GM21825 (cell line): ENCODE results near the gene ARID3A.
"Not testable (repeated sequence)": the region's sequence is repeated elsewhere in the genome, so short reads cannot be mapped to it uniquely, and the experiment has no call there.

Experiments
- ATAC-seq: cut with Tn5 transposase; IDR thresholded peaks from one replicate; pipeline ENCODE4 v1.9.1; 2021; ENCODE audit warnings: mild to moderate bottlenecking, moderate library complexity; ENCODE audit not compliant: unreplicated experiment

ARID3A gene

DNA sequence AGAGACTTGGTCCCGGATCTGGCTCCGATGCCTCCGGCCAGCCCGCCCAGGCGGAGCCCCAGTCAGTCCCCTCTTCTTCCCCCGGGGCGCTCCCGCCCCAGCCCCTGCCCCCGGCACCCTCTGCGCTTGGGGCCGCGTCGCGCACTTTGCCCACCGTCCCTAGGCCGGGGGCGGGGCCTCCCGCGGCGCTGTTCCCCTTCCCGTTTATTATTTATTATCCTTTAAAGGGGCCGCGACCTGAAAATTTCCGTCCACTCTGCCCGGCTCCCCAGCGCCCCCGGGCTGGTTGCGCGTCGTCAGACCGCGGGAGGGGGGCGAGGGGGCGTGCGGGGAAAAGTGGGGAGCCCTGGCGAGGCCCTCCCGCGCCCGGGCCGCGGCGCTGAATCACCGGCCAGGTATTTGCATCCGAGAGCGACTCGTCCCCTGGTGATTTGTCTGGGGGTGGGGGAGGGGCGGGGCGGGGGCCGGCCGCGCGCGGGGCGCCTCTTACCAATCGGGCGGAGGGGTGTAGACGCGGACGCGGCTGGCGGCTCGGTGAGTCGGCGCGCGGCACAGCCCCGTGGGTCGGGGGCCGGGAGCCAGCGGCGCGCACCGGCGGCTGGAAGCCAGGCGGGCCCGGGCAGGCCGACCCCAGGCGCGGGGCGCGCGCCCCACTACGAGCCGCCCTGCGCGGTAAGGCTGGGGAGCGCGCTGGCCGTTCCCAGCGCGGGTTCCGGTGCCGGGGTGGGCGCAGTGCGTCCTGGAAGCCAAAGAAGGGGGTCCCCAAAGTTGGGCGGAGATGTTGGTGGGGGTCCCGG is at the start of gene ARID3A:
Gene ARID3A (plus strand): TSS at position 510 of the 797 bp plus-strand sequence. CDS start 3,494 bp downstream, outside the sequence.
- ATAC-seq, result peak; percentile 43

DNA sequence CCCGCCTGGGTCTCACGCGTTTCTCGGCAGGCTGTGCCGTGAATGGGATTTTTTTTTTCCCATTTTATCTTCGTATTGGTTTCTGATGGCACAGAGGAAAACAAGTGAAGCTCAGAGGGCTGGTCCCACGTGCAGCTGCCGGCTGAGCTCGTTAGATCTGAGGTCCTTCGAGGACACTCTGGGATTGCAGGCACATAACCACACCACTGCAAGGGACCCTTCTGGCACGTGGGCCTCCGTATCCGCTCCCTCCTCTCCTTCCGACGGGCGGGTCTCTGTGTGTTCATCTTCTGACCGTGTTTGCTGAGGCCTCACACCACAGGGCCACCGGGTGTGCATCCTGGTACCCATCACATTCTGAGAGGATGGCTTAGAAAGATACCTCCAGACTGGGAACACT is 49.7 kb upstream of the ARID3A start:
- no peak for ATAC-seq

DNA sequence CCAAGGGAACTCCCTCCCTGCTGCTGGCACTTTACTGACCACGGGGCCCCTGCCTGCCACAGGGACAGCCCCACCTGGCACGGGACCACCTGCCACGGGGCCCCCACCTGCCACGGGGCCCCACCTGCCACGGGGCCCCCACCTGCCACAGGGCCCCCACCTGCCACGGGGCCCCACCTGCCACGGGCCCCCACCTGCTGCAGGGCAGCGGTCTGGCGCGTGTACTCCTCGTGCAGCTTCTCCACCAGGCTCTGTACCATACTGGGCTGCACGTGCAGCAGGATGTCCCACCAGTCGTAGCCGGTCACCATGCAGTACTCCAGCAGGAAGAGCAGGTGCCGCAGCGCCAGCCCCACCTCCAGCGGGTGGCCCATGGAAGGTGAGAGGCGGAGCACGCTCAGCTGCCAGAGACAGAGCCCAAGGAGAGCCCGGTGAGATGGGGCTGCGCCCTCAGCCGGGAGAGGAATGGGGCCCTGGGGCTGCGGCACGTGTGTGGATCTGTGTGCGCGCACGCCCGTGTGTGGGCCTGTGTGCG is 49.0 kb upstream of the ARID3A start:
- no peak for ATAC-seq

DNA sequence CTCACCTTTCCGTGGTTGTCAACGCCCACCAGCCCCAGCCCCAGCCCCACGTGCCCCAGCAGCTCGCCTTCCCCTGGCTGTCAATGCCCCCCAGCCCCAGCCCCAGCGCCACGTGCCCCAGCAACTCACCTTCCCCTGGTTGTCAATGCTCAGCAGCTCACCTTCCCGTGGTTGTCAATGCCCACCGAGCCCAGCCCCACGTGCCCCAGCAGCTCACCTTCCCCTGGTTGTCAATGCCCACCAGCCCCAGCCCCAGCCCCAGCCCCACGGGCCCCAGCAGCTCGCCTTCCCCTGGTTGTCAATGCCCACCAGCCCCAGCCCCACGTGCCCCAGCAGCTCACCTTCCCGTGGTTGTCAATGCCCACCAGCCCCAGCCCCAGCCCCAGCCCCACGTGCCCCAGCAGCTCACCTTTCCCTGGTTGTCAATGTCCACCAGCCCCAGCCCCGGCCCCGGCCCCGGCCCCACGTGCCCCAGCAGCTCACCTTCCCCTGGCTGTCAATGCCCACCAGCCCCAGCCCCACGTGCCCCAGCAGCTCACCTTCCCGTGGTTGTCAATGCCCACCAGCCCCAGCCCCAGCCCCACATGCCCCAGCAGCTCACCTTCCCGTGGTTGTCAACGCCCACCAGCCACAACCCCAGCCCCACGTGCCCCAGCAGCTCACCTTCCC is 47.7 kb upstream of the ARID3A start:
- ATAC-seq, result not testable (repeated sequence)

DNA sequence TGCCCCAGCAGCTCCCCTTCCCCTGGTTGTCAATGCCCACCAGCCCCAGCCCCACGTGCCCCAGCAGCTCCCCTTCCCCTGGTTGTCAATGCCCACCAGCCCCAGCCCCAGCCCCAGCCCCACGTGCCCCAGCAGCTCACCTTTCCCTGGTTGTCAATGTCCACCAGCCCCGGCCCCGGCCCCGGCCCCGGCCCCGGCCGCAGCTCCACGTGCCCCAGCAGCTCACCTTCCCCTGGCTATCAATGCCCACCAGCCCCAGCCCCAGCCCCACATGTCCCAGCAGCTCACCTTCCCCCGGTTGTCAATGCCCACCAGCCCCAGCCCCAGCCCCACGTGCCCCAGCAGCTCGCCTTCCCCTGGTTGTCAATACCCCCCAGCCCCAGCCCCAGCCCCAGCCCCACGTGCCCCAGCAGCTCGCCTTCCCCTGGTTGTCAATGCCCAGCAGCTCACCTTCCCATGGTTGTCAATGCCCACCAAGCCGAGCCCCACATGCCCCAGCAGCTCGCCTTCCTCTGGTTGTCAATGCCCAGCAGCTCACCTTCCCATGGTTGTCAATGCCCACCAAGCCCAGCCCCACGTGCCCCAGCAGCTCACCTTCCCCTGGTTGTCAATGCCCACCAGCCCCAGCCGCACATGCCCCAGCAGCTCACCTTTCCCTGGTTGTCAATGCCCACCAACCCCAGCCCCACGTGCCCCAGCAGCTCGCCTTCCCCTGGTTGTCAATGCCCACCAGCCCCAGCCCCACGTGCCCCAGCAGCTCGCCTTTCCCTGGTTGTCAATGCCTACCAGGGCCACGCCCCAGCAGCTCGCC is 46.9 kb upstream of the ARID3A start:
- ATAC-seq, result not testable (repeated sequence)

DNA sequence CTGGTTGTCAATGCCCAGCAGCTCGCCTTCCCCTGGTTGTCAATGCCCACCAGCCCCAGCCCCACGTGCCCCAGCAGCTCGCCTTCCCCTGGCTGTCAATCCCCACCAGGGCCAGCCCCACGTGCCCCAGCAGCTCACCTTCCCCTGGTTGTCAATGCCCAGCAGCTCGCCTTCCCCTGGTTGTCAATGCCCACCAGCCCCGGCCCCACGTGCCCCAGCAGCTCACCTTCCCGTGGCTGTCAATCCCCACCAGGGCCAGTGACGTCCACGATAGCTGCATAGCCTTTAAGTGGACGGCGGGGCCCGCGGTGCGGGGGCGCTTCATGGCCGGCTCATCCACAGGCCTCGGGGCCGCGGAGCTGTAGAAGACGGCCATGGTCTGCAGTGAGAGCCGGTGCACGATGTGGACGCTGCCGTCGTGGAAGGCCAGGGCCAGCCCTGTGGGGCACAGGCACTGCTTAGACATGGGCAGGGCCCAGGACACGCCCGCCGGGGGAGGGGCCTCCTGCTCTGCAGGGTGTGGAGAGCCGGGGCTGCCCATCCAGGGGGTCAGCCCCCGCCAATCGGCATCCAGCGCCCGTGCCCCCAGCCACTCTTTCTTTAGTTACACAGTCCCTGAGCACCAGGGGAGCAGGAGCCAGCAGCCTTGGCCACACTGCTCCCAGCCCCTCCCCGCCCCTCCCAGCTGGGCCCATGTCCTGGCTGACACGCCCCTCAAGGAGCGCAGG is 46.0 kb upstream of the ARID3A start:
- no peak for ATAC-seq

GRCh38 chr19:881385-882071 is 44.3 kb upstream of the ARID3A start:
- ATAC-seq, result no peak

DNA sequence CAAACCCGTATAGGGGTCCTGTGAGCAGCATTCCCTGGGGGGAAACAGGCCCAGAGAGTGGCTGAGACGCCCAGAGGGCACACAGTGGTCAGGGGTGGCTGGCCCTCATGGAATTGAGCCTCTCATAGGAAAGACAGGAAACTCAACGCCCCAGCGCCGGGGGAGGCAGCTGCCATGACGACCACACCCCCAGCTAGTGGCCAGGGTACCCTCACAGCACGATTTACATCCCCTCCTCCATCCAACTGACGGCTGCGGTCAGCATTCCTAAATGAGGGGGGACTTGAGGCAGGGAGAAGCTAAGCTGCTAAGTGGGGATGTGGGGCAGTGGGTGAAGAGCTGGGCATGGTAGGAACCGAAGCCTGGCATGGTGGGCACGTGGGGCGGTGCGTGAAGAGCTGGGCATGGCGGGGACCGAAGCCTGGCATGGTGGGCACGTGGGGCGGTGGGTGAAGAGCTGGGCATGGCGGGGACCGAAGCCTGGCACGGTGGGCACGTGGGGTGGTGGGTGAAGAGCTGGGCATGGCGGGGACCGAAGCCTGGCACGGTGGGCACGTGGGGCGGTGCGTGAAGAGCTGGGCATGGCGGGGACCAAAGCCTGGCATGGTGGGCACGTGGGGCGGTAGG is 42.9 kb upstream of the ARID3A start:
- ATAC-seq, result no peak

DNA sequence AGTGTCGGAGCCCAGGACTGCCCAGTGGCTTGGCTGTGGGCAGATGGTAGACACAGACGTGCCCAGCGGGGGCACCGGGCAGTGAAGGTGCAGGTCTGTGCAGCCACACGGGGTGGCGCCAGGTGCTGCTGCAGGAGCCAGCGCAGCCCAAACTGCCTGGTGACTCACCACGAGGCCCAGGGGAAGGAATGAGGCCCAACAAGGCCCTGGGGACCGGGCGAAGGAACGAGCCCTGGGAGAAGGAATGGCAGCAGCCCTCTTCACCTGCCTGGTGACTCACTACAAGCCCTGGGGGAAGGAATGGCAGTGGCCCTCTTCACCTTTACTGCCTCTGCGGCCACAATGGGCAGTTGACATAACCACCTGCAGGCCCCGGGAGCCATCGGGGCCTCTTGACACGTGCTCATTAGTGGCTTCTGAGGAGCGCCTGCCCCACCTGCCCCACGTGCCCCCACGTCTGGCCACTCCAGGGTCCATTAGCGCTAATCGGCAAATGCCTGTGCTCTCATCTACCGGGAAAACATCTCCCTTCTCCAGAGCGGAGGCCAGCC is 42.1 kb upstream of the ARID3A start:
- no peak for ATAC-seq

- ATAC-seq, result no peak
These were observed 41.2 kb upstream of the ARID3A start for GRCh38 chr19:884420-885211.

- ATAC-seq, result no peak
These were observed 40.2 kb upstream of the ARID3A start for GRCh38 chr19:885536-886224.

DNA sequence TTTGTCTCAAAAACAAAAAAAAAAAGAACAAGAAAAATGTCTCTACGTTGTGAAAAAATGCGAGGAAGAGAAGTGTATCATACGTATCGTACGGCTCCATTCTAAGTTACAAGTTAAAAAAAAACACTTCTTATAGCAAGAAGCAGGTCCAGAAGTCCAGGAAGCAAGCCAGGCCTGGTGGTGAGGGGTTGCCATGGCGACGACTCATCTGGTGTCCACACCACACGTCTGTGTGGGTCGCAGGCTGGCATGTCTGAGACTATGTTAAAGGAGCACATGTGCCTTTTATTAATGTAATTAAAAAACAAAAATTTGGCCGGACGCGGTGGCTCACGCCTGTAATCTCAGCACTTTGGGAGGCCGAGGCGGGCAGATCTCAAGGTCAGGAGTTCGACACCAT is 38.8 kb upstream of the ARID3A start:
- no peak for ATAC-seq

GRCh38 chr19:887599-887998 is 38.2 kb upstream of the ARID3A start:
- ATAC-seq, result no peak

GRCh38 chr19:888581-889385 is 37.1 kb upstream of the ARID3A start:
- no peak for ATAC-seq

- no peak for ATAC-seq
These were observed 36.1 kb upstream of the ARID3A start for GRCh38 chr19:889662-890295.

- ATAC-seq, result no peak
These were observed 35.0 kb upstream of the ARID3A start for GRCh38 chr19:890831-891230.
